ENCODE results near the gene NABP1. TPM values are rescaled to one million over a fixed set of nuclear protein-coding genes. Genes with fewer than 3 reads are reported as not detected.

NABP1 gene
- total RNA-seq, 1 experiment from 2014 or later: 3.2 TPM

DNA sequence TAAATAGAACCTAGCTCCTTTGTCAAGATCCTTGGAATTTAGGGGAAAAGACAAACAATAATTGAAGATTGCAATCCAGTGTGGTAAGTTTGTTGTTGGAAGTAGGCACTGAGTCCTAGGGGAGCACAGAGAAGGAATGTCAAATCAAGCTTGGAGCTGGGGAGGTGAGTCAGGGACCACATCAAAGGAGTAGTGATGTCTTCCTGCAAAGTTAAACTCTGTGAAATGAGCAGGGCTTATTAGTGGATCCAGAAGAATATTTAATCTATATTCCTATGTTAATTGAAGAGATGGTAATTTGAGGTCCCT lies 41.7 kb upstream of the NABP1 start:
- Mint-ChIP-seq H3K27ac (no peak overlapping the region), H3K9me3 (no peaks in the 10 kb centered on the region)

More for the DNA sequence above, 41.7 kb upstream of the NABP1 start:
- no peak overlapping the region for H4K91ac ChIP-seq (ENCODE audit: insufficient read length, low read depth, low read length)
- H3K79me2 ChIP-seq (ENCODE audit: insufficient read depth, low read length): no peaks in the 10 kb centered on the region
- no peak overlapping the region for H3K18ac ChIP-seq (ENCODE audit: insufficient read length, low read depth, low read length)
- H3K9me3 ChIP-seq (ENCODE audit: control insufficient read depth, low read depth, low read length): no peaks in the 10 kb centered on the region
- no peaks in the 10 kb centered on the region for H4K20me1 ChIP-seq (ENCODE audit: control insufficient read depth, insufficient read depth, insufficient read length)
- TF ChIP-seq, protein P1, sequence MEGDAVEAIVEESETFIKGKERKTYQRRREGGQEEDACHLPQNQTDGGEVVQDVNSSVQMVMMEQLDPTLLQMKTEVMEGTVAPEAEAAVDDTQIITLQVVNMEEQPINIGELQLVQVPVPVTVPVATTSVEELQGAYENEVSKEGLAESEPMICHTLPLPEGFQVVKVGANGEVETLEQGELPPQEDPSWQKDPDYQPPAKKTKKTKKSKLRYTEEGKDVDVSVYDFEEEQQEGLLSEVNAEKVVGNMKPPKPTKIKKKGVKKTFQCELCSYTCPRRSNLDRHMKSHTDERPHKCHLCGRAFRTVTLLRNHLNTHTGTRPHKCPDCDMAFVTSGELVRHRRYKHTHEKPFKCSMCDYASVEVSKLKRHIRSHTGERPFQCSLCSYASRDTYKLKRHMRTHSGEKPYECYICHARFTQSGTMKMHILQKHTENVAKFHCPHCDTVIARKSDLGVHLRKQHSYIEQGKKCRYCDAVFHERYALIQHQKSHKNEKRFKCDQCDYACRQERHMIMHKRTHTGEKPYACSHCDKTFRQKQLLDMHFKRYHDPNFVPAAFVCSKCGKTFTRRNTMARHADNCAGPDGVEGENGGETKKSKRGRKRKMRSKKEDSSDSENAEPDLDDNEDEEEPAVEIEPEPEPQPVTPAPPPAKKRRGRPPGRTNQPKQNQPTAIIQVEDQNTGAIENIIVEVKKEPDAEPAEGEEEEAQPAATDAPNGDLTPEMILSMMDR (conservative IDR thresholded peaks at IDR 0.05): no peak
- no peak for DNase-seq
- no peak overlapping the region for H4K5ac ChIP-seq (ENCODE audit: insufficient read length, low read depth, low read length)
- H2BK120ac ChIP-seq (ENCODE audit: low read depth, low read length, poor library complexity, severe bottlenecking): no peak overlapping the region
- no peak overlapping the region for H3K9ac ChIP-seq (ENCODE audit: extremely low read depth, insufficient read length, low read length)
- no peaks in the 10 kb centered on the region for H3K79me1 ChIP-seq (ENCODE audit: insufficient read depth, low read depth, low read length, poor library complexity, severe bottlenecking)
- no peaks in the 10 kb centered on the region for H3K27me3 ChIP-seq (ENCODE audit: insufficient read depth, low read length)
- Mint-ChIP-seq H3K27me3 (ENCODE audit: low read depth) (no peaks in the 10 kb centered on the region; the same call in 1 of the 2 replicates), H3K36me3 (ENCODE audit: insufficient read depth in 1 of 3, low read depth in 3 of 3) (no peaks in the 10 kb centered on the region), H3K4me3 (no peak overlapping the region), H3K4me1 (peaks cover 16 to 19% of the 10 kb centered on the region in 2 experiments)
- no peaks in the 10 kb centered on the region for H3K23me2 ChIP-seq (ENCODE audit: insufficient read length, low read depth, low read length, poor library complexity, severe bottlenecking)
- H3T11ph ChIP-seq (ENCODE audit: low read length): no peak overlapping the region
- no peak overlapping the region for H2AFZ ChIP-seq (ENCODE audit: low read length)
- H3K4me2 ChIP-seq (ENCODE audit: insufficient read depth, insufficient read length, low read length): no peak overlapping the region
- H3K4me1 ChIP-seq (ENCODE audit: insufficient read depth, low read length): peaks cover 8% of the 10 kb centered on the region
- H3K14ac ChIP-seq (ENCODE audit: insufficient read depth, low read length): no peak overlapping the region
- no peak overlapping the region for H3K27ac ChIP-seq (ENCODE audit: insufficient read length, low read depth, low read length)
- H3K4ac ChIP-seq (ENCODE audit: low read depth, low read length): no peak overlapping the region
- H4K8ac ChIP-seq (replicated peaks; ENCODE audit: insufficient read length, low read depth, low read length): no peak overlapping the region
- no peak overlapping the region for H3K23ac ChIP-seq (ENCODE audit: insufficient read length, low read depth, low read length)
- H2BK20ac ChIP-seq (ENCODE audit: low read depth, low read length, poor library complexity, severe bottlenecking): no peak overlapping the region
- H2BK15ac ChIP-seq (ENCODE audit: low read depth, low read length): no peak overlapping the region
- no peak overlapping the region for H2BK12ac ChIP-seq (ENCODE audit: insufficient read length, low read depth, low read length)
- no peak overlapping the region for H2BK5ac ChIP-seq (ENCODE audit: insufficient read length, low read length)
- no peak overlapping the region for H2AK5ac ChIP-seq (ENCODE audit: insufficient read length, low read length)
- no peak overlapping the region for H3K56ac ChIP-seq (ENCODE audit: insufficient read length, low read depth, low read length)

Data from H9 (cell line).